Measurements from ENCODE around the gene AGBL5. TPM values are rescaled to one million over a fixed set of nuclear protein-coding genes. Genes with fewer than 3 reads are reported as not detected.
"Not testable (repeated sequence)": the region's sequence is repeated elsewhere in the genome, so short reads cannot be mapped to it uniquely, and the experiment has no call there.

AGBL5 gene
- total RNA-seq, 1 donor = 38.0 TPM

- DNase-seq (ENCODE audit: low read depth in 2 of 3, low spot score in 2 of 3) = no peak
These were observed 22.3 kb downstream of the AGBL5 start for GRCh38 chr2:27073782-27074181.

GRCh38 chr2:27074738-27075565 is 23.5 kb downstream of the AGBL5 start:
- DNase-seq (ENCODE audit: low read depth in 2 of 3, low spot score in 2 of 3) = peak in 2 of 3 donors; percentile 76 to 88

GRCh38 chr2:27075566-27075871 is 24.1 kb downstream of the AGBL5 start:
- DNase-seq (ENCODE audit: low read depth in 2 of 3, low spot score in 2 of 3) = not testable (repeated sequence)

GRCh38 chr2:27076323-27076722 is 24.9 kb downstream of the AGBL5 start:
- no peak for DNase-seq (ENCODE audit: low read depth in 2 of 3, low spot score in 2 of 3)

GRCh38 chr2:27077231-27077630 is 25.8 kb downstream of the AGBL5 start:
- no peak for DNase-seq (ENCODE audit: low read depth in 2 of 3, low spot score in 2 of 3)

GRCh38 chr2:27078267-27079194 is 27.1 kb downstream of the AGBL5 start, which contains the start of gene EMILIN1:
TSS of gene EMILIN1 (plus strand) at chr2:27078615. CDS start at chr2:27079066, 451 bp downstream.
- no peak for DNase-seq (ENCODE audit: low read depth in 2 of 3, low spot score in 2 of 3)

- DNase-seq (ENCODE audit: low read depth in 2 of 3, low spot score in 2 of 3) = no peak
These were observed 28.0 kb downstream of the AGBL5 start for GRCh38 chr2:27079233-27080139.

GRCh38 chr2:27080140-27080469 is 28.6 kb downstream of the AGBL5 start:
- DNase-seq (ENCODE audit: low read depth in 2 of 3, low spot score in 2 of 3) = no peak

- DNase-seq (ENCODE audit: low read depth in 2 of 3, low spot score in 2 of 3) = no peak
These were observed 29.1 kb downstream of the AGBL5 start for GRCh38 chr2:27080603-27080936.

GRCh38 chr2:27081984-27082772 is 30.7 kb downstream of the AGBL5 start:
- no peak for DNase-seq (ENCODE audit: low read depth in 2 of 3, low spot score in 2 of 3)

GRCh38 chr2:27082773-27083409 is 31.4 kb downstream of the AGBL5 start:
- no peak for DNase-seq (ENCODE audit: low read depth in 2 of 3, low spot score in 2 of 3)

GRCh38 chr2:27083410-27084296 is 32.2 kb downstream of the AGBL5 start:
- DNase-seq (ENCODE audit: low read depth in 2 of 3, low spot score in 2 of 3) = no peak

GRCh38 chr2:27084297-27085061 is 33.0 kb downstream of the AGBL5 start:
- no peak for DNase-seq (ENCODE audit: low read depth in 2 of 3, low spot score in 2 of 3)

GRCh38 chr2:27085062-27085672 is 33.7 kb downstream of the AGBL5 start:
- DNase-seq (ENCODE audit: low read depth in 2 of 3, low spot score in 2 of 3) = no peak

- peak in 2 of 3 donors; percentile 39 to 46 for DNase-seq (ENCODE audit: low read depth in 2 of 3, low spot score in 2 of 3)
These were observed 34.2 kb downstream of the AGBL5 start for GRCh38 chr2:27085673-27086089.

GRCh38 chr2:27086090-27086723 is 34.7 kb downstream of the AGBL5 start:
- peak; percentile 93 to 99 (median 95) for DNase-seq (ENCODE audit: low read depth in 2 of 3, low spot score in 2 of 3)
